NCI-H2196 (cell line): Measurements from ENCODE around the gene DNAJC12.
"Not testable (repeated sequence)": the region's sequence is repeated elsewhere in the genome, so short reads cannot be mapped to it uniquely, and the experiment has no call there.

Experiments used
- DNase-seq: peaks from one replicate; lab custom pipeline; 2025; ENCODE audit not compliant: unreplicated experiment; lab: John Stamatoyannopoulos, UW

DNAJC12 gene

DNA sequence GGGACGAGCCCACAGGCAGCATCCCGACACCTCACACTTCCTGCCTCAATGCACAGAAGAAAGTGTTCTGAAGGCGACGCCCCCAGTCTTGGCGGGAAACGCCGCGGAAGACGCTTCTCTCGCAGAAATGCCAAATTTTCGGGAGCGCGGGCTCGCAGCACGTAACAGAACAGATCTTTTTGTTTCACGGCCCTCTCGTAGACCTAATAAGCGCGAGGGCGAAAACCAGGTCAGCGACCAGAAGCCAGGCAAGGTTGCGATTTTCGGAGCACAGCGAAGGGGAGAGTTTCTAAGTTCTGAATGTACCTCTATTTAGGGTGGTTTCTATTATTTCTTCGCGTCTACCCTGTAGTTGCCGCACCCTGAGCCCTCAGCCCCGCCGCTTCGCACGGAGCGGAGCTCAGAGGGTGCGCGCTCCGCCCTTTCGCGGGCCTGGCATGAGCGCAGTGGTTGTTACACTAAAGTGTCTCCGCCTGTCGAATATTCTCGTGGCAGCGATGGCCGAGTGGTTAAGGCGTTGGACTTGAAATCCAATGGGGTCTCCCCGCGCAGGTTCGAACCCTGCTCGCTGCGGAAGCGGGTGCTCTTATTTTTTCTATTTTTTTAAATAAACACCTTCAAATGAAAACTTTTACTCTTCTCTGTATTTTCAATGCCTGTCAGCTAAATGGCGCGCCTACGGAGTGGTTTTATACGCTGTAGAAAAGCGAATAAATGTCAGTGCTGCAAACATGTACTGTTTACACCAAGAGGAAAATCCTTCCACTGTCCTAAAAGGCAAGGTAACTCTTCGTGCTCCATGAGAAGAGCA lies 73.8 kb downstream of the DNAJC12 start:
- peak; percentile 68 for DNase-seq

DNA sequence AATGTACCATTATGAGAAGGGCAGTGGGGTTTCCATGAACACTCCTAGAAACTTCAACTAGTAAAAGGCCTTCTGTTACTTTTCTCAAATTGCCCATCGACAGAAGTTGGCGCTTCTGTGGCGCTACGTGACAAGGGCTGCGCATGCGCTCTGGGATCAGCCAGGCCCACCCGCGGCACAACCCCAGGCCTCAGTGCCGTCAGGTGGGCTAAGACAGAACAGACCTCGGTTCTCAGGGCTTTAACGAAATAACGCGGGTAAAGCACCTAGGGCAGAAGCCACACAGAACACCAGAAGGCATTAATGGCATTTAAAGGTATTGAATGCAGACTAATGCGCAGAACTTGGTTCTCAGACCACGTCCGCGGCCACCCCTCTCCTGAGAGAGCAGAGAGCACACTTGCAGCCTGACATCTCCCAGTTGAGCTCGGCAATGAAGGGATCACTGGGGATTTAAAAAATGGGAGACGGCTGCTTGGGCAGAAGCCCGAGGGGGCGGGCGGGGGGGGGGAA lies 74.4 kb downstream of the DNAJC12 start:
- DNase-seq: peak; percentile 45

DNA sequence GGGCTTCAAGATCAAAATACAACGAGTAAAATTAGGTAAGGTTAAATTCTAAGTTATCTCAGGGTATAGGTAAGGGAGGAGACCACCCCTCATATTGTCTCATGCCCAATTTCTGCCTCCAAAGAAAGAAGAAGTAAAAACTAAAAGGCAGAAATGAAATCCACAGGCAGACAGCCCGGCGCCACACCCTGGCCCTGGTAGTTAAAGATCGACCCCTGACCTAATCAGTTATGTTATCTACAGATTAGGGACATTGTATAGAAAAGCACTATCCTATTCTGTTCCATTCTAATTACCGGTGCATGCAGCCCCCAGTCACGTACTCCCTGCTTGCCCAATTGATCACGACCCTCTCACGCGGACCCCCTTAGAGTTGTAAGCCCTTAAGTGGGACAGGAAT lies 75.4 kb downstream of the DNAJC12 start:
- not testable (repeated sequence) for DNase-seq

DNA sequence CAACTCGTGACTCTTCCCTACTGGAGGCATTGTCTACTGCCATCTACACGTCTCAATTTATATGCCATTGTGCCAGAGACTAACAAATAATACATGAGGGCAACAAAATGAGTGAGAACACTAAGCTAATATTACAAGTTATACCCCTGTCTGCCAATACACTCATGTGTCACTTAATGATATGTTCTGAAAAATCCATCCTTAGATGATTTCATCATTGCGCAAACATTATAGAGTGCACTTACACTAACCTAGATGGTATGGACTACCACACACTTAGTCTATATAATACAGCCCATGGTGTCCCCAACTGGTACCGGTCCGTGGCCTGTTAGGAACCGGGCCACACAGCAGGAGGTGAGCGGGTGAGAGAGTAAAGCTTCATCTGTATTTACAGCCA lies 77.7 kb downstream of the DNAJC12 start:
- no peak for DNase-seq
